H1 (cell line): Measurements from ENCODE around the gene PDGFA. TPM values are rescaled to one million over a fixed set of nuclear protein-coding genes. Genes with fewer than 3 reads are reported as not detected.
A peak's percentile ranks its signal among the peaks of the same experiment; 100 is the strongest.

ENCODE experiments used
- CTCF ChIA-PET: fragments of 300-600 bp; sonication (Branson Sonifier 250); formaldehyde crosslinking; loops from one replicate; lab custom pipeline; 2021; ENCODE audit not compliant: partially characterized antibody; lab: Charles Lee
- POLR2A ChIA-PET: fragments of 300-600 bp; sonication (Branson Sonifier 250); formaldehyde crosslinking; loops from one replicate; lab custom pipeline; 2021; ENCODE audit warnings: inconsistent platforms; ENCODE audit not compliant: partially characterized antibody; lab: Charles Lee
- DNase-seq, 2 experiments: peaks; one replicate each; pipeline versions ENCODE4 v3.0.0 to v3.0.0-alpha.2; 2010 to 2022; ENCODE audit warnings: low spot score in 2 of 2, low read depth in 1 of 2, mixed read lengths in 1 of 2
- FAIRE-seq: peaks from 2 replicates; lab custom pipeline; 2011; peaks lifted over from hg19 to GRCh38; lab: Jason Lieb, UNC
- H2AFZ ChIP-seq: 2 replicates; pipeline ENCODE4 v1.8.1; 2012; ENCODE audit warnings: low read length, inconsistent platforms
- H2AK5ac ChIP-seq: 2 replicates; pipeline ENCODE4 v1.6.1; 2013; ENCODE audit warnings: low read depth, low read length
- H2BK120ac ChIP-seq: replicated peaks from 2 replicates; pipeline ENCODE3; 2013; ENCODE audit warnings: low read depth, low read length, inconsistent platforms
- H2BK12ac ChIP-seq: 2 replicates; pipeline ENCODE4 v1.6.1; 2013; ENCODE audit warnings: low read depth, low read length
- H2BK15ac ChIP-seq: 2 replicates; pipeline ENCODE4 v1.6.1; 2013; ENCODE audit warnings: low read length
- H2BK20ac ChIP-seq: 2 replicates; pipeline ENCODE4 v1.6.1; 2013; ENCODE audit warnings: low read length
- H2BK5ac ChIP-seq: 2 replicates; pipeline ENCODE4 v1.6.1; 2013; ENCODE audit warnings: low read depth, low read length
- H3K14ac ChIP-seq: 2 replicates; pipeline ENCODE4 v1.6.1; 2013; ENCODE audit warnings: inconsistent platforms; ENCODE audit not compliant: insufficient read length
- H3K18ac ChIP-seq: 2 replicates; pipeline ENCODE4 v1.6.1; 2013; ENCODE audit warnings: low read length; ENCODE audit errors: extremely low read depth
- H3K23ac ChIP-seq: 2 replicates; pipeline ENCODE4 v1.6.1; 2013; ENCODE audit warnings: inconsistent platforms; ENCODE audit not compliant: insufficient read length
- H3K23me2 ChIP-seq: 2 replicates; pipeline ENCODE4 v1.6.1; 2013; ENCODE audit warnings: low read depth, low read length
- H3K27ac ChIP-seq: 2 replicates; pipeline ENCODE4 v1.6.1; 2011; ENCODE audit warnings: low read depth, low read length, inconsistent platforms
- H3K27me3 ChIP-seq, 4 experiments: replicated peaks in 1 of 4; 1 replicate in 1 of 4; 2 replicates in 3 of 4; pipeline versions ENCODE4 v1.6.1 to v1.8.1; 2011 to 2013; ENCODE audit warnings: low read length in 3 of 4, mild to moderate bottlenecking in 3 of 4, inconsistent platforms in 2 of 4, mixed read lengths in 2 of 4, moderate library complexity in 1 of 4; ENCODE audit not compliant: control insufficient read depth in 3 of 4, insufficient read depth in 3 of 4; ENCODE audit errors: extremely low read depth in 1 of 4
- H3K36me3 ChIP-seq, 4 experiments: 2 replicates each; pipeline versions ENCODE4 v1.6.1 to v1.8.1; 2011 to 2013; ENCODE audit warnings: mild to moderate bottlenecking in 4 of 4, low read length in 3 of 4, moderate library complexity in 2 of 4, control low read depth in 1 of 4, inconsistent platforms in 1 of 4; ENCODE audit not compliant: insufficient read depth in 4 of 4, control insufficient read depth in 2 of 4
- H3K4ac ChIP-seq: replicated peaks from 2 replicates; pipeline ENCODE3; 2013; ENCODE audit warnings: low read length, low read depth, mixed read lengths, inconsistent platforms; ENCODE audit not compliant: insufficient read length
- H3K4me1 ChIP-seq, 4 experiments: replicated peaks in 1 of 4; 1 replicate in 1 of 4; 2 replicates in 3 of 4; pipeline versions ENCODE4 v1.6.1 to v1.8.1; 2011 to 2013; ENCODE audit warnings: low read length in 3 of 4, inconsistent platforms in 2 of 4, mixed read lengths in 1 of 4; ENCODE audit not compliant: insufficient read depth in 4 of 4, control insufficient read depth in 3 of 4
- H3K4me2 ChIP-seq, 2 experiments: 2 replicates each; pipeline versions ENCODE4 v1.6.1 to v1.8.1; 2011 to 2013; ENCODE audit warnings: low read depth in 2 of 2, low read length in 2 of 2, control low read depth in 1 of 2, inconsistent platforms in 1 of 2, mild to moderate bottlenecking in 1 of 2; ENCODE audit not compliant: insufficient read depth in 1 of 2
- H3K4me3 ChIP-seq, 4 experiments: fragments of 200-600, 300-600 bp in 1 of 4; sonication (generic), shearing (Covaris generic), sonication (Bioruptor Twin) in 1 of 4; 2 replicates each; pipeline versions ENCODE4 v1.5.1 to v1.8.1; 2011 to 2016; ENCODE audit warnings: low read length in 4 of 4, low read depth in 3 of 4, control low read depth in 2 of 4, inconsistent platforms in 2 of 4, mild to moderate bottlenecking in 2 of 4, mixed read lengths in 1 of 4, moderate library complexity in 1 of 4; ENCODE audit not compliant: insufficient read depth in 2 of 4; ENCODE audit errors: extremely low read depth in 1 of 4
- H3K56ac ChIP-seq: replicated peaks from 2 replicates; pipeline ENCODE3; 2013; ENCODE audit warnings: low read depth, mild to moderate bottlenecking, mixed read lengths, low read length, inconsistent platforms; ENCODE audit not compliant: insufficient read length
- H3K79me1 ChIP-seq: 2 replicates; pipeline ENCODE4 v1.6.1; 2013; ENCODE audit warnings: low read depth, low read length, control low read depth
- H3K79me2 ChIP-seq, 2 experiments: 2 replicates each; pipeline versions ENCODE4 v1.6.1 to v1.8.1; 2012 to 2013; ENCODE audit warnings: low read length in 2 of 2, mild to moderate bottlenecking in 2 of 2, inconsistent platforms in 1 of 2; ENCODE audit not compliant: insufficient read depth in 2 of 2, control insufficient read depth in 1 of 2
- H3K9ac ChIP-seq, 4 experiments: replicated peaks in 1 of 4; 1 replicate in 1 of 4; 2 replicates in 3 of 4; pipeline versions ENCODE4 v1.6.1 to v1.8.1; 2011 to 2013; ENCODE audit warnings: low read depth in 3 of 4, low read length in 3 of 4, control low read depth in 2 of 4, mild to moderate bottlenecking in 2 of 4, moderate library complexity in 2 of 4, inconsistent platforms in 1 of 4; ENCODE audit errors: extremely low read depth in 1 of 4
- H3K9me3 ChIP-seq, 2 experiments: 2 replicates each; pipeline versions ENCODE4 v1.6.1 to v1.8.1; 2012 to 2013; ENCODE audit warnings: mild to moderate bottlenecking in 2 of 2, moderate library complexity in 2 of 2, control low read depth in 1 of 2, inconsistent platforms in 1 of 2, low read depth in 1 of 2, low read length in 1 of 2, mixed read lengths in 1 of 2; ENCODE audit not compliant: insufficient read depth in 2 of 2
- H4K20me1 ChIP-seq, 2 experiments: replicated peaks in 1 of 2; 2 replicates each; pipeline versions ENCODE3 to v1.8.1; 2011 to 2013; ENCODE audit warnings: inconsistent platforms in 2 of 2, low read length in 2 of 2, mild to moderate bottlenecking in 1 of 2; ENCODE audit not compliant: insufficient read depth in 2 of 2, control insufficient read depth in 1 of 2
- H4K5ac ChIP-seq: 2 replicates; pipeline ENCODE4 v1.6.1; 2013; ENCODE audit warnings: low read length, low read depth, mixed read lengths, inconsistent platforms; ENCODE audit not compliant: insufficient read length
- H4K8ac ChIP-seq: 2 replicates; pipeline ENCODE4 v1.8.0; 2013; ENCODE audit warnings: mild to moderate bottlenecking, moderate library complexity, low read length, inconsistent platforms; ENCODE audit not compliant: insufficient read depth; ENCODE audit errors: extremely low read depth
- H4K91ac ChIP-seq: replicated peaks from 2 replicates; pipeline ENCODE3; 2013; ENCODE audit warnings: low read length, mixed read lengths, inconsistent platforms; ENCODE audit not compliant: insufficient read length
- BACH1 ChIP-seq: IDR thresholded peaks from 2 replicates; pipeline ENCODE4 v1.6.1; 2012; ENCODE audit warnings: low read length, improper control_type of control experiment
- CEBPB ChIP-seq: IDR thresholded peaks from 2 replicates; pipeline ENCODE4 v1.6.1; 2012; ENCODE audit warnings: low read depth, low read length
- FOSL1 ChIP-seq: IDR thresholded peaks from 2 replicates; pipeline ENCODE4 v1.6.1; 2011; ENCODE audit warnings: mild to moderate bottlenecking, low read depth, low read length, moderate library complexity; ENCODE audit not compliant: insufficient read depth
- GTF2F1 ChIP-seq: IDR thresholded peaks from 2 replicates; pipeline ENCODE4 v1.6.1; 2012; ENCODE audit warnings: low read depth, low read length, improper control_type of control experiment, borderline replicate concordance
- KDM1A ChIP-seq: fragments of 200-600, 300-600 bp; sonication (generic); IDR thresholded peaks from 2 replicates; pipeline ENCODE4 v1.7.1; 2016; ENCODE audit warnings: mild to moderate bottlenecking, low read length, borderline replicate concordance
- MAFK ChIP-seq: IDR thresholded peaks from 2 replicates; pipeline ENCODE4 v1.6.1; 2012; ENCODE audit warnings: low read depth, mild to moderate bottlenecking, improper control_type of control experiment, low read length
- NANOG ChIP-seq: IDR thresholded peaks from 2 replicates; pipeline ENCODE4 v1.6.1; 2011; ENCODE audit warnings: low read length, low read depth, mild to moderate bottlenecking, inconsistent platforms; ENCODE audit not compliant: insufficient read depth, poor library complexity, severe bottlenecking
- POLR2A ChIP-seq, 2 experiments: IDR thresholded peaks; 1 replicate in 1 of 2; 2 replicates in 1 of 2; pipeline ENCODE4 v1.6.1; 2011; ENCODE audit warnings: low read depth in 2 of 2, low read length in 2 of 2, mild to moderate bottlenecking in 2 of 2; ENCODE audit errors: control extremely low read depth in 1 of 2
- POLR2AphosphoS5 ChIP-seq: IDR thresholded peaks from 2 replicates; pipeline ENCODE4 v1.6.1; 2011; ENCODE audit warnings: low read depth, low read length
- RAD21 ChIP-seq, 2 experiments: IDR thresholded peaks in 1 of 2; conservative IDR thresholded peaks in 1 of 2; 2 replicates each; pipeline ENCODE4 v1.6.1; 2011; ENCODE audit warnings: low read depth in 2 of 2, low read length in 2 of 2, improper control_type of control experiment in 1 of 2, inconsistent platforms in 1 of 2, mild to moderate bottlenecking in 1 of 2, moderate library complexity in 1 of 2
- SP1 ChIP-seq: IDR thresholded peaks from 2 replicates; pipeline ENCODE4 v1.6.1; 2011; ENCODE audit warnings: low read depth, low read length
- WGBS, 2 experiments: shearing (Covaris generic) in 1 of 2; methylation state at CpG; one replicate each; pipeline versions ENCODE4 v1.1.6 to v1.1.7; 2013 to 2015; ENCODE audit warnings: low lambda C conversion rate in 2 of 2, mixed read lengths in 2 of 2, inconsistent platforms in 1 of 2, low coverage in 1 of 2, missing lambda C conversion rate in 1 of 2; ENCODE audit not compliant: insufficient replicate concordance in 2 of 2, insufficient coverage in 1 of 2, insufficient read length in 1 of 2; ENCODE audit errors: extremely low coverage in 1 of 2, missing lambda C conversion rate in 1 of 2; 5-methylcytosine and 5-hydroxymethylcytosine counted together
- polyA plus RNA-seq, 7 experiments: library from polyadenylated mRNA; depleted of rRNA in 3 of 7; stranded (reverse) in 5 of 7; unstranded in 2 of 7; fragments of >200 nt in 5 of 7; fragments of 200-250 nt in 2 of 7; gene quantifications; 1 replicate in 5 of 7; 2 replicates in 1 of 7; 4 replicates in 1 of 7; pipeline versions ENCODE4 v1.2.1 to v1.2.3, GENCODE V29; 2011 to 2013; ENCODE audit warnings: missing spikeins in 2 of 7, mixed read lengths in 2 of 7
- total RNA-seq: library from RNA; stranded (reverse); fragmentation: NEBNext Ultra II Directional; extraction: Animal tissue kit (Norgen Biotek cat#: 25700); gene quantifications from 2 replicates; pipeline ENCODE4 v1.2.1, GENCODE V29; 2021

PDGFA gene
- total and polyA plus RNA-seq, 2 of the 8 experiments (the other 6 are each of a cell fraction or from before 2014, with no cell fraction given) = 21.1 to 43.0 TPM

DNA sequence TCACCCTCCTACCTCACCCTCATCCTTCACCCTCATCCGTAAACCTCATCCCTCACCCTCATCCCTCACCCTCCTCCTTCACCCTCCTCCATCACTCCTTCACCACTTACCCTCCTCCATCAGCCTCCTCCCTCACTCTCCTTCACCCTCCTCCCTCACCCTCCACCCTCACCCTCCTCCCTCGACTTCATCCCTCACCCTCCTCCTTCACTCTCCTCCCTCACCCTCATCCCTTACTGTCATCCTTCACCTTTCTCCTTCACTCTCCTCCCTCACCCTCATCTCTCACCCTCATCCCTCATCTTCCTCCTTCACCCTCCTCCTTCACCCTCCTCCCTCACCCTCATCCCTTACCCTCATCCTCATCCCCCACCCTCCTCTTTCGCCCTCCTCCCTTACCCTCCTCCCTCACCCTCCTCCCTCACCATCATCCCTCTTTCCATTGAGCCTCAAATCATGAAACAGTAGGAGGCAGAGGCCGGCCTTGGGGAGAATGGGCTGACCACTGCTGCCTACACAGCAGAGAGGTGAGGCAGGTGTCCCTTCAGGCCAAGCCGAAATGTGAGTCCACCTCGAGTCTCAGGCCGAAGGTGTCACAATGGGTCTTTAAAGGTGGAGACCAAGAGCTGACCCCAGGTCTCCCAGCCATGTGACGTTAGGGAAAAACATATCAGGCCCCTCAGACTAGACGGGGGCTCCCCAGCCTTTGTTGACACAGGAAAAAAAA is 53.0 kb downstream of the PDGFA start:
- Histone ChIP-seq H2BK5ac (0 out of 2 replicates have a peak overlapping the region, but pooled peaks have one; percentile 16), H3K36me3 (no peaks in the 10 kb centered on the region), H3K79me1 (no peaks in the 10 kb centered on the region), H4K20me1 (peaks cover 0 to 2% of the 10 kb centered on the region in 2 experiments), H3K4ac (no peak overlapping the region), H2AK5ac (peak overlapping the region; percentile 53; the same call in 1 of the 2 replicates), H2BK12ac (no peak overlapping the region), H3K9me3 (peaks cover 0 to 4% of the 10 kb centered on the region in 2 experiments; a peak in 1 of 4 replicates), H3K79me2 (no peaks in the 10 kb centered on the region), H3K4me3 (no peak overlapping the region), H4K5ac (no peak overlapping the region), H2BK20ac (no peak overlapping the region), H3K56ac (no peak overlapping the region), H3K23ac (no peak overlapping the region), H4K8ac (no peak overlapping the region), H2AFZ (no peak overlapping the region), H4K91ac (no peak overlapping the region), H2BK120ac (no peak overlapping the region), H3K27ac (no peak overlapping the region), H3K9ac (no peak overlapping the region), H3K27me3 (no peaks in the 10 kb centered on the region), H3K18ac (no peak overlapping the region), H3K14ac (no peak overlapping the region), H2BK15ac (no peak overlapping the region), H3K4me1 (peaks cover 0 to 4% (median 0%) of the 10 kb centered on the region in 4 experiments; a peak in 1 of 7 replicates), H3K4me2 (no peak overlapping the region), H3K23me2 (peaks cover 9% of the 10 kb centered on the region; the same call in 1 of the 2 replicates)
- POLR2A ChIA-PET = no interaction called here
- FAIRE-seq (no peak), DNase-seq (no peak)
- WGBS, 2 experiments = 88 to 100% methylated on average over 3 to 8 of the region's 9 CpGs
- CTCF ChIA-PET = no interaction called here
- no peak for TF ChIP-seq SP1
- no peak for TF ChIP-seq RAD21 (IDR thresholded peaks at IDR 0.05 in 1 of 2, conservative IDR thresholded peaks at IDR 0.05 in 1 of 2; ENCODE audit: low read depth in 2 of 2, low read length in 2 of 2)
- TF ChIP-seq BACH1 = no peak
- TF ChIP-seq POLR2AphosphoS5 = no peak
- TF ChIP-seq KDM1A = no peak
- TF ChIP-seq NANOG = no peak
- TF ChIP-seq MAFK = no peak
- no peak for TF ChIP-seq POLR2A (IDR thresholded peaks at IDR 0.05; ENCODE audit: control extremely low read depth in 1 of 2, low read depth in 2 of 2, low read length in 2 of 2)
- no peak for TF ChIP-seq FOSL1
- no peak for TF ChIP-seq CEBPB
- TF ChIP-seq GTF2F1 = no peak
